ENCODE data around the gene GABRG3.

GRCh38 chr15:26937134-26937533 lies 33.8 kb upstream of the GABRG3 start:
- TF ChIP-seq YY1 (IDR thresholded peaks at IDR 0.05; ENCODE audit: insufficient read depth, insufficient read length) (no peak), ZNF274 (IDR thresholded peaks at IDR 0.05; ENCODE audit: low read depth, low read length) (no peak), SUZ12 (IDR thresholded peaks at IDR 0.05; ENCODE audit: extremely low read depth, insufficient read depth, insufficient read length) (no peak)
